Activated B cell treated with CpG ODN at 0.5 μM for 24 hours (primary cell): ENCODE measurements around the gene CDYL. TPM values are rescaled to one million over a fixed set of nuclear protein-coding genes. Genes with fewer than 3 reads are reported as not detected.

Experiments
- ATAC-seq: fragments of 200-7000 bp; cut with Tn5 transposase; one replicate; pipeline ENCODE4 v1.10.0; 2021; ENCODE audit warnings: low read depth, mild to moderate bottlenecking, moderate library complexity
- CTCF ChIA-PET: fragments of 350-600 bp; sonication (Branson Sonifier 250); formaldehyde crosslinking; loops from one replicate; lab custom pipeline; 2021; ENCODE audit warnings: antibody characterized with exemption; lab: Charles Lee
- POLR2A ChIA-PET: fragments of 350-600 bp; sonication (Branson Sonifier 250); formaldehyde crosslinking; loops from one replicate; lab custom pipeline; 2021; ENCODE audit warnings: antibody characterized with exemption; lab: Charles Lee
- DNase-seq: peaks from one replicate; pipeline ENCODE4 v3.0.0; 2022
- H3K27ac Mint-ChIP-seq: one replicate; pipeline ENCODE4 v1.8.0; 2020; ENCODE audit warnings: mixed read lengths
- H3K27me3 Mint-ChIP-seq: one replicate; pipeline ENCODE4 v1.8.0; 2021; ENCODE audit warnings: mixed read lengths
- H3K36me3 Mint-ChIP-seq: one replicate; pipeline ENCODE4 v1.8.0; 2021; ENCODE audit warnings: low read depth, mixed read lengths
- H3K4me1 Mint-ChIP-seq: one replicate; pipeline ENCODE4 v1.8.0; 2021; ENCODE audit warnings: mixed read lengths
- H3K4me3 Mint-ChIP-seq: one replicate; pipeline ENCODE4 v1.8.0; 2020; ENCODE audit warnings: mild to moderate bottlenecking, mixed read lengths
- H3K9me3 Mint-ChIP-seq: one replicate; pipeline ENCODE4 v1.8.0; 2020; ENCODE audit warnings: mixed read lengths
- intact Hi-C: fragments of 100-400 bp; cut with micrococcal nuclease; formaldehyde crosslinking; loops from one replicate; pipeline ENCODE4 v1.15.1; 2024
- total RNA-seq: library from RNA; stranded (reverse); gene quantifications from 2 replicates; pipeline ENCODE4 v1.2.3, GENCODE V29; 2022
- TF ChIP-seq, protein P1 (sequence below): fragments of 200-600 bp; IDR thresholded peaks from one replicate; pipeline ENCODE4 v1.8.0; 2022; ENCODE audit warnings: antibody characterized with exemption, mild to moderate bottlenecking

Gene CDYL
- total RNA-seq, 1 donor from 2014 or later = 47.5 TPM

- H3K27me3 Mint-ChIP-seq = no peaks in the 10 kb centered on the region
- H3K27ac Mint-ChIP-seq = no peak overlapping the region
- TF ChIP-seq, protein P1, sequence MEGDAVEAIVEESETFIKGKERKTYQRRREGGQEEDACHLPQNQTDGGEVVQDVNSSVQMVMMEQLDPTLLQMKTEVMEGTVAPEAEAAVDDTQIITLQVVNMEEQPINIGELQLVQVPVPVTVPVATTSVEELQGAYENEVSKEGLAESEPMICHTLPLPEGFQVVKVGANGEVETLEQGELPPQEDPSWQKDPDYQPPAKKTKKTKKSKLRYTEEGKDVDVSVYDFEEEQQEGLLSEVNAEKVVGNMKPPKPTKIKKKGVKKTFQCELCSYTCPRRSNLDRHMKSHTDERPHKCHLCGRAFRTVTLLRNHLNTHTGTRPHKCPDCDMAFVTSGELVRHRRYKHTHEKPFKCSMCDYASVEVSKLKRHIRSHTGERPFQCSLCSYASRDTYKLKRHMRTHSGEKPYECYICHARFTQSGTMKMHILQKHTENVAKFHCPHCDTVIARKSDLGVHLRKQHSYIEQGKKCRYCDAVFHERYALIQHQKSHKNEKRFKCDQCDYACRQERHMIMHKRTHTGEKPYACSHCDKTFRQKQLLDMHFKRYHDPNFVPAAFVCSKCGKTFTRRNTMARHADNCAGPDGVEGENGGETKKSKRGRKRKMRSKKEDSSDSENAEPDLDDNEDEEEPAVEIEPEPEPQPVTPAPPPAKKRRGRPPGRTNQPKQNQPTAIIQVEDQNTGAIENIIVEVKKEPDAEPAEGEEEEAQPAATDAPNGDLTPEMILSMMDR = no peak
- H3K4me1 Mint-ChIP-seq = peaks cover 25% of the 10 kb centered on the region
- no peaks in the 10 kb centered on the region for H3K9me3 Mint-ChIP-seq
- ChIA-PET POLR2A (no interaction called here), CTCF (interaction anchor here (1.0 kb wide), 1 partner anchor 77 kb away, joined by 3 read pairs; no protein-coding TSS in a partner anchor)
- no peak for ATAC-seq
- peaks cover 51% of the 10 kb centered on the region for H3K36me3 Mint-ChIP-seq
- intact Hi-C loops = loop anchor here (1.0 to 10.0 kb wide), 8 partner anchors 159 to 1191 kb away; partner anchors contain the start of gene CDYL
- H3K4me3 Mint-ChIP-seq = no peak overlapping the region
- DNase-seq = no peak
Observed at GRCh38 chr6:4935975-4936680, 159.9 kb downstream of the CDYL start.

DNA sequence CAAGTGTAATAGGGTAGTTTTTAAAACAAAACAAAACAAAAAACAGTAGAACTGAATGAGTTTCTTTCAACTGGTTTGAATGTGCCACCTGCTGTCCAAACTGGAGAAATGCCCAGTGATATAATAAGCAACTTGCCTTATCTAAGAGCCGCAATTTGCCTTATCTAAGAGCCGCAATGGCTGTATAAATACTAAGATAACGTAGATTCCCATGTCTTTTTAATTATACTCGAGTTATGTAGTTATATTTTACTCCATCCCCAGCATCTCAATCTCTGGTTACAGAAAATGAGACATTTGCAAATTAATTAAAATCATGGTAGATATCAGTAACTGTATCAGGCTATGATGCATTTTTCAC, 160.5 kb downstream of the CDYL start:
- no peaks in the 10 kb centered on the region for H3K9me3 Mint-ChIP-seq
- no peaks in the 10 kb centered on the region for H3K27me3 Mint-ChIP-seq
- ATAC-seq (peak; percentile 50), DNase-seq (no peak)
- TF ChIP-seq, protein P1 = no peak
- intact Hi-C loops = loop anchor here (1.0 to 10.0 kb wide), 8 partner anchors 159 to 1192 kb away; partner anchors contain the start of gene CDYL
- H3K36me3 Mint-ChIP-seq = peaks cover 53% of the 10 kb centered on the region
- H3K27ac Mint-ChIP-seq = no peak overlapping the region
- peaks cover 20% of the 10 kb centered on the region for H3K4me1 Mint-ChIP-seq
- ChIA-PET CTCF (interaction anchor here (0.7 kb wide), 1 partner anchor 916 kb away, joined by 4 read pairs; a partner anchor contains a TSS), POLR2A (no interaction called here)
- H3K4me3 Mint-ChIP-seq = no peak overlapping the region

- no peak overlapping the region for H3K27ac Mint-ChIP-seq
- no peaks in the 10 kb centered on the region for H3K27me3 Mint-ChIP-seq
- TF ChIP-seq, protein P1 = no peak
- no peak for DNase-seq
- intact Hi-C loops = loop anchor here (2.0 to 10.0 kb wide), 6 partner anchors 160 to 1193 kb away; partner anchors contain the start of gene CDYL
- peaks cover 57% of the 10 kb centered on the region for H3K36me3 Mint-ChIP-seq
- POLR2A ChIA-PET = interaction anchor here (0.6 kb wide), 1 partner anchor 653 kb away, joined by 4 read pairs; no protein-coding TSS in a partner anchor
- no peaks in the 10 kb centered on the region for H3K9me3 Mint-ChIP-seq
- no peak for ATAC-seq
- H3K4me3 Mint-ChIP-seq = no peak overlapping the region
- H3K4me1 Mint-ChIP-seq = peaks cover 23% of the 10 kb centered on the region
- CTCF ChIA-PET = interaction anchor here (0.7 to 1.1 kb wide), 2 partner anchors 624 to 916 kb away, joined by 3 to 4 read pairs; a partner anchor contains a TSS
Observed at GRCh38 chr6:4937414-4937813, 161.2 kb downstream of the CDYL start.

DNA sequence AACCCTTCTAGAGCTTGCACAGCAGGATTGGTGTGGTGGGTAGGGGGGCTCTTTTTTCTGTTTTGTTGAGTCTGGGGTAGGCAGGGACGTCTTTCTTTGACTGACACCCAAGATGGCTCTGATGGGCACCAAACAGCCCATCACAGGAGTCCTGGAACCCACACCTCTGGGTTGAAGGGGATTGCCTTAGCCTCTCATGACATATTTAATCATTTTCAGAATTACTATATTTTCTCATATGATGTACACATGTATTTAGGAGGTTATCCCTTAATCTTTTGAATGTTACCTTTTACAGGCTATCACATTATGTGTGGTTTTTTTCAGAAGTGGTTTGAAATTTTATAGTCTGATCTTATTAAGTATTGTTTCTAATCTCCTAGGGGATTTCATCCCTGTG, 163.0 kb downstream of the CDYL start:
- H3K4me3 Mint-ChIP-seq = no peak overlapping the region
- ChIA-PET POLR2A (no interaction called here), CTCF (interaction anchor here (0.8 kb wide), 1 partner anchor 657 kb away, joined by 4 read pairs; no protein-coding TSS in a partner anchor)
- H3K27me3 Mint-ChIP-seq = no peaks in the 10 kb centered on the region
- H3K4me1 Mint-ChIP-seq = peaks cover 12% of the 10 kb centered on the region
- peaks cover 68% of the 10 kb centered on the region for H3K36me3 Mint-ChIP-seq
- TF ChIP-seq, protein P1 = no peak
- ATAC-seq = no peak
- H3K9me3 Mint-ChIP-seq = no peaks in the 10 kb centered on the region
- intact Hi-C loops = loop anchor here (5.0 to 10.0 kb wide), 4 partner anchors 162 to 1194 kb away; partner anchors contain the start of gene CDYL
- DNase-seq = no peak
- no peak overlapping the region for H3K27ac Mint-ChIP-seq

- H3K36me3 Mint-ChIP-seq = peaks cover 78% of the 10 kb centered on the region
- intact Hi-C loops = no loop called here
- POLR2A ChIA-PET = no interaction called here
- ATAC-seq (no peak), DNase-seq (no peak)
- H3K4me1 Mint-ChIP-seq = peaks cover 10% of the 10 kb centered on the region
- CTCF ChIA-PET = no interaction called here
- TF ChIP-seq, protein P1 = no peak
- no peak overlapping the region for H3K4me3 Mint-ChIP-seq
- no peak overlapping the region for H3K27ac Mint-ChIP-seq
- H3K9me3 Mint-ChIP-seq = no peaks in the 10 kb centered on the region
- no peaks in the 10 kb centered on the region for H3K27me3 Mint-ChIP-seq
Observed at GRCh38 chr6:4940416-4940815, 164.2 kb downstream of the CDYL start.
